Karpas-422 (cell line): ENCODE results near the gene COL8A1. TPM values are rescaled to one million over a fixed set of nuclear protein-coding genes. Genes with fewer than 3 reads are reported as not detected.

Experiments
- DNase-seq: peaks from one replicate; pipeline ENCODE4 v3.0.0-alpha.2; 2015
- H2AFZ ChIP-seq: fragments of 200-600 bp; sonication (generic); 2 replicates; pipeline ENCODE4 v1.6.1; 2014; ENCODE audit warnings: antibody characterized with exemption, low read length, mixed read lengths
- H3K27ac ChIP-seq: fragments of 200-600 bp; sonication (generic); 2 replicates; pipeline ENCODE4 v1.5.1; 2014; ENCODE audit warnings: mild to moderate bottlenecking, low read length, moderate library complexity
- H3K27me3 ChIP-seq: fragments of 200-600 bp; sonication (generic); 2 replicates; pipeline ENCODE4 v1.6.1; 2014; ENCODE audit warnings: low read length, mixed read lengths
- H3K36me3 ChIP-seq: fragments of 200-600 bp; sonication (generic); 2 replicates; pipeline ENCODE4 v1.6.1; 2014; ENCODE audit warnings: low read length, mixed read lengths; ENCODE audit not compliant: insufficient read depth
- H3K4me1 ChIP-seq: fragments of 200-600 bp; sonication (generic); 2 replicates; pipeline ENCODE4 v1.6.1; 2014; ENCODE audit warnings: mild to moderate bottlenecking, low read length, mixed read lengths
- H3K4me2 ChIP-seq: fragments of 200-600 bp; sonication (generic); 2 replicates; pipeline ENCODE4 v1.6.1; 2014; ENCODE audit warnings: low read length, low read depth, mild to moderate bottlenecking; ENCODE audit not compliant: poor library complexity, severe bottlenecking
- H3K4me3 ChIP-seq: fragments of 200-600 bp; sonication (generic); 2 replicates; pipeline ENCODE4 v1.5.1; 2014; ENCODE audit warnings: mild to moderate bottlenecking, antibody characterized with exemption, low read length, mixed read lengths
- H3K79me2 ChIP-seq: fragments of 200-600 bp; sonication (generic); 2 replicates; pipeline ENCODE4 v1.6.1; 2014; ENCODE audit warnings: mild to moderate bottlenecking, low read length, mixed read lengths
- H3K9ac ChIP-seq: fragments of 200-600 bp; sonication (generic); 2 replicates; pipeline ENCODE4 v1.6.0; 2014; ENCODE audit warnings: low read length
- H3K9me2 ChIP-seq: fragments of 200-600 bp; sonication (generic), shearing (Covaris generic); replicated peaks from 2 replicates; pipeline ENCODE4 v1.6.0; 2014; ENCODE audit warnings: mild to moderate bottlenecking, low read length, moderate library complexity; ENCODE audit not compliant: insufficient read depth
- H3K9me3 ChIP-seq: fragments of 300-700, 200-600 bp; sonication (generic); 2 replicates; pipeline ENCODE4 v1.6.1; 2014; ENCODE audit warnings: low read length, mixed read lengths
- H4K20me1 ChIP-seq: fragments of 200-600 bp; sonication (generic); 2 replicates; pipeline ENCODE4 v1.6.1; 2014; ENCODE audit warnings: mild to moderate bottlenecking, antibody characterized with exemption, low read length, low read depth; ENCODE audit not compliant: insufficient read depth
- total RNA-seq: library from RNA; depleted of rRNA; stranded (reverse); fragments of >200 nt; shearing (Covaris generic); gene quantifications from 2 replicates; pipeline ENCODE4 v1.2.3, GENCODE V29; 2014; ENCODE audit warnings: low replicate concordance

COL8A1 gene
- total RNA-seq, 1 experiment from 2014 or later: not detected

GRCh38 chr3:99668044-99668443 is 29.6 kb downstream of the COL8A1 start:
- no peaks in the 10 kb centered on the region for H3K79me2 ChIP-seq
- H2AFZ ChIP-seq: no peak overlapping the region
- no peak overlapping the region for H3K9ac ChIP-seq
- no peak for DNase-seq
- no peaks in the 10 kb centered on the region for H3K4me1 ChIP-seq
- H4K20me1 ChIP-seq: no peaks in the 10 kb centered on the region
- H3K36me3 ChIP-seq: no peaks in the 10 kb centered on the region
- H3K4me2 ChIP-seq: no peak overlapping the region
- H3K27me3 ChIP-seq: no peaks in the 10 kb centered on the region
- no peaks in the 10 kb centered on the region for H3K9me2 ChIP-seq
- no peak overlapping the region for H3K4me3 ChIP-seq
- H3K9me3 ChIP-seq: no peaks in the 10 kb centered on the region
- H3K27ac ChIP-seq: no peak overlapping the region

GRCh38 chr3:99669879-99670555 is 31.6 kb downstream of the COL8A1 start:
- Histone ChIP-seq H3K9ac (no peak overlapping the region), H3K4me1 (no peaks in the 10 kb centered on the region), H3K27me3 (no peaks in the 10 kb centered on the region), H3K9me3 (no peaks in the 10 kb centered on the region), H3K9me2 (no peaks in the 10 kb centered on the region), H4K20me1 (no peaks in the 10 kb centered on the region), H3K27ac (no peak overlapping the region), H2AFZ (no peak overlapping the region), H3K4me3 (no peak overlapping the region), H3K4me2 (no peak overlapping the region), H3K79me2 (no peaks in the 10 kb centered on the region), H3K36me3 (no peaks in the 10 kb centered on the region)
- no peak for DNase-seq

DNA sequence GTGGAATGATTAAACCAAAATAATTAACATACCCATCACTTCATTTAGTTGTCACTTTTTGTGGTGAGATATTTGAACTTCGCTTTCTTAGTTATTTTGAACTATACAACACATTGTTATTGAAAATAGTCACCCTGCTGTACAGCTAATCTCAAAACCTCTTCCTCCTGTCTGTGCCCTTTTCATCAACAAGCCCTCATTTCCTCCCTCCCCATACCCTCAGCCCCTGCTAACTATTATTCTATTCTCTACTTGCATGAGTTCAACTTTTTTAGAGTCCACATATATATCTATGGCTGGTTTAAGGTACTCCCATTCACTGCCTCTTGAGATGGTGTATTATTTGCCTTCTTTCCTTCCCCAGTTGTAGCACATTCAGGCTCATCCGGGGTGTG is 32.2 kb downstream of the COL8A1 start:
- Histone ChIP-seq H4K20me1 (no peaks in the 10 kb centered on the region), H3K4me3 (no peak overlapping the region), H3K27me3 (no peaks in the 10 kb centered on the region), H3K9ac (no peak overlapping the region), H3K36me3 (no peaks in the 10 kb centered on the region), H3K9me3 (no peaks in the 10 kb centered on the region), H3K4me1 (no peaks in the 10 kb centered on the region), H3K4me2 (no peak overlapping the region), H3K27ac (no peak overlapping the region), H2AFZ (no peak overlapping the region), H3K9me2 (no peaks in the 10 kb centered on the region), H3K79me2 (no peaks in the 10 kb centered on the region)
- no peak for DNase-seq

GRCh38 chr3:99674086-99674789 is 35.8 kb downstream of the COL8A1 start:
- H4K20me1 ChIP-seq: no peaks in the 10 kb centered on the region
- H3K9ac ChIP-seq: no peak overlapping the region
- no peaks in the 10 kb centered on the region for H3K9me3 ChIP-seq
- no peak overlapping the region for H3K27ac ChIP-seq
- DNase-seq: no peak
- H2AFZ ChIP-seq: no peak overlapping the region
- H3K36me3 ChIP-seq: no peaks in the 10 kb centered on the region
- H3K4me2 ChIP-seq: no peak overlapping the region
- no peaks in the 10 kb centered on the region for H3K9me2 ChIP-seq
- H3K4me3 ChIP-seq: no peak overlapping the region
- no peaks in the 10 kb centered on the region for H3K4me1 ChIP-seq
- no peaks in the 10 kb centered on the region for H3K79me2 ChIP-seq
- H3K27me3 ChIP-seq: no peaks in the 10 kb centered on the region

- Histone ChIP-seq H4K20me1 (no peaks in the 10 kb centered on the region), H3K4me2 (no peak overlapping the region), H3K9ac (no peak overlapping the region), H3K27ac (no peak overlapping the region), H3K4me3 (no peak overlapping the region), H3K4me1 (no peaks in the 10 kb centered on the region), H3K79me2 (no peaks in the 10 kb centered on the region), H3K9me3 (no peaks in the 10 kb centered on the region), H2AFZ (no peak overlapping the region), H3K36me3 (no peaks in the 10 kb centered on the region), H3K27me3 (no peaks in the 10 kb centered on the region), H3K9me2 (no peaks in the 10 kb centered on the region)
- no peak for DNase-seq
These were observed 39.6 kb downstream of the COL8A1 start for GRCh38 chr3:99678023-99678422.

- Histone ChIP-seq H3K4me2 (no peak overlapping the region), H3K36me3 (no peaks in the 10 kb centered on the region), H3K27ac (no peak overlapping the region), H3K9ac (no peak overlapping the region), H3K79me2 (no peaks in the 10 kb centered on the region), H2AFZ (no peak overlapping the region), H4K20me1 (no peaks in the 10 kb centered on the region), H3K9me3 (no peaks in the 10 kb centered on the region), H3K4me1 (no peaks in the 10 kb centered on the region), H3K27me3 (no peaks in the 10 kb centered on the region), H3K4me3 (no peak overlapping the region), H3K9me2 (no peaks in the 10 kb centered on the region)
- DNase-seq: no peak
These were observed 40.5 kb downstream of the COL8A1 start for GRCh38 chr3:99678896-99679295.

- Histone ChIP-seq H3K36me3 (no peaks in the 10 kb centered on the region), H3K79me2 (no peaks in the 10 kb centered on the region), H3K9me2 (no peaks in the 10 kb centered on the region), H3K4me2 (no peak overlapping the region), H2AFZ (no peak overlapping the region), H3K9ac (no peak overlapping the region), H3K4me1 (no peaks in the 10 kb centered on the region), H3K27me3 (no peaks in the 10 kb centered on the region), H3K27ac (no peak overlapping the region), H3K9me3 (no peaks in the 10 kb centered on the region), H4K20me1 (no peaks in the 10 kb centered on the region), H3K4me3 (no peak overlapping the region)
- DNase-seq: no peak
These were observed 43.1 kb downstream of the COL8A1 start for GRCh38 chr3:99681512-99681911.

- no peaks in the 10 kb centered on the region for H3K9me3 ChIP-seq
- H2AFZ ChIP-seq: no peak overlapping the region
- no peaks in the 10 kb centered on the region for H3K9me2 ChIP-seq
- no peak overlapping the region for H3K4me2 ChIP-seq
- no peaks in the 10 kb centered on the region for H4K20me1 ChIP-seq
- H3K79me2 ChIP-seq: no peaks in the 10 kb centered on the region
- no peak overlapping the region for H3K9ac ChIP-seq
- H3K4me3 ChIP-seq: no peak overlapping the region
- no peaks in the 10 kb centered on the region for H3K36me3 ChIP-seq
- no peak for DNase-seq
- H3K27ac ChIP-seq: no peak overlapping the region
- H3K4me1 ChIP-seq: no peaks in the 10 kb centered on the region
- H3K27me3 ChIP-seq: no peaks in the 10 kb centered on the region
These were observed 43.6 kb downstream of the COL8A1 start for GRCh38 chr3:99681976-99682375.
